NCI-H1417 treated with DMSO at 0.1 percent for 48 hours (cell line): ENCODE data around the gene RBM42.
A peak's percentile ranks its signal among the peaks of the same experiment; 100 is the strongest.

Experiments
- DNase-seq: peaks from one replicate; lab custom pipeline; 2025; lab: John Stamatoyannopoulos, UW

The RBM42 gene

DNA sequence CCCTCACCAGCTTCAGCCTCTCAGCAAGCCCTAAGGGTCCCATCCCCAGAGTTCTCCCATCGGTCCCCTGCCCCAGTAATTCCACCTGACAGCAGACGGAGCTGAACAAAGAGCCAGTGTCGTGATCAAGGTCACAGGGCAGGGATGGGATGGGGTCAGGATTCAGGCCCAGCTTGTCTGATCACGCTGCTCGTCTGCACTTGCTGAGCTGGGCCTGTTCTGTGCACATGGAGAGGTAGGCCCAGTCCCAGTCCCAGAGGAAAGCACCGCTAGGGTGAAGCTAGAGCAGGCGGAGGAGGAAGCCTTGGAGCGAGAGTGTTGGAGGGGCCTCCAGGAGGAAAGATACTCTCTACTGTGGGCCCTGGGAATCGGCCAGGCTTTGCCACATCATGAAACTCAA lies 7.1 kb upstream of the RBM42 start:
- no peak for DNase-seq

DNA sequence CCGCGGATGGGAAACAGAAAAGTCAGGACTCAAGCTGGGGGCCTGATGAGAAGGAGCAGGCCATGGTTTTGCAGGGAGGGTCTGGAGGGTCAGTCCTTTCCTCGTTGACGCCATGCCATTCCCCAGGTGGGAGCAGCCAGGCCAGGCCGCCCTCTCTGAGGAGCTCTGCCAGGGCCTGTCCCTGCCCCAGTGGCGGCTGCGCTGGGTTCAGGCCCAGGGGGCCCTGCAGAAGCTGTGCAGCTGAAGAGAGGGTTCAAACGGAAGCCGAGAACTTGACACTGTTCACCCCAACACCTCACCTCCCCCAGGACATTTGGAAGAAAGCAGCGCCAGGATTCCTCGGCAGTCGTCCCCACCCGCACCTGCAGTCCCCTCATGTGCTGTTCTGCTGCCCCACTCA lies 6.1 kb upstream of the RBM42 start:
- DNase-seq: no peak

DNA sequence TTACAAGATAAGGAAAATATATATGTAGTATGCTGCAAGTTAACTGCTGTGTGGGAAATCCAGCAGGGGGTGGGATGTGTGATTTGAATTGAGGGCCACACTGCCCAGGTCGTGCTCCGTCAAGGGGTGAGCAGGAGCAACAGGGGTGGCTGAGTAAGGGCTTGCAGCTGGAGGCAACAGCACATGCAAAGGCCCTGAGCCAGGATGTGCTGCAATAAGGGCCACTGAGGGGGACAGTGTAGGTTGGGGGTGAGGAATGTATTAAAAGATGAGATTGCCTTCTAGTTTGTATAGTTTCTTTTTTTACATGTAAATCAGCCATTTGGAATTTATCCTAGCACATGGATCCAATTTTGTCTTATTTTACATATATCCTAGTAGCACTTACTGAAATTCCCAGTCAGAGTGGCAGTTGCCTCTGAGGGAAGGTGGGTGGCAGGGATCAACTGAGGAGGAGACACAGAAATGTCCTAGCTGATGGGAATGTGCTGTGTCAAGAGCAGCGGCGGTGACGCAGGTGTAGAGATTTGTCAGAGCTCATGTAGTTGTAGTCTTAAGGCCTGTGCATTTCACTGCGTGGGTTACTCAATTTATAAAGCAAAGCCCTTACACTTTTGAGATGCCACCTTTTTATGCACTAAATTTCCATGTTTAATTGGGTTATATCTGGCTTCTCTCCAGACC lies 5.4 kb upstream of the RBM42 start:
- no peak for DNase-seq

DNA sequence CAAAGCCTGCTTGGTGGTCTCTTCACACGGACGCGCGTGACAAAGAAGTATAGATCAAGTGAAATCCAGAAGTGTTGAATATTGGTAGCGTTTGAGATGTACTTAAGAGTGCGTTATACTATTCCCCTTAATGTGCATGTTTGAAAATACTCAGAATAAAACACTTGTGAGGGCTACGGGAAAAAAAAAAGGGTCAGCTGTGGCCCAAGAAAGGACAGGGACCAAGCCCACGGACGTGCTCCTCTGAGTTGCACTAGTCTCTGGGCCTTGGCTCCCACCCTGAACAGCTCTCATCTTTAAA lies 622 bp upstream of the RBM42 start:
- DNase-seq: no peak

DNA sequence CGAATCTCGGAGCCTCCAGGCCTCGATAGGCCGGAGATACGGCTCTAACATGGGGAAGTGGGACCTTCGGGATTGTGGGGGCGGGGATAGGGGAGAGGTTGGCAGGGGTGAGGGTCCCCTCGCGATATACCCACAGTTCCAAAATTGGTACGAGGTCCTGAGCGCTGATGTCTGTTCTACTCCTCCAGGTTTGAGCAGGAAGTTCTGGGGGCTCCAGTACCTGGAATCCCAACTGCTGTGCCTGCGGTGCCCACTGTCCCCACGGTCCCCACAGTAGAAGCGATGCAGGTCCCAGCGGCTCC lies 447 bp downstream of the RBM42 start:
- DNase-seq: no peak

DNA sequence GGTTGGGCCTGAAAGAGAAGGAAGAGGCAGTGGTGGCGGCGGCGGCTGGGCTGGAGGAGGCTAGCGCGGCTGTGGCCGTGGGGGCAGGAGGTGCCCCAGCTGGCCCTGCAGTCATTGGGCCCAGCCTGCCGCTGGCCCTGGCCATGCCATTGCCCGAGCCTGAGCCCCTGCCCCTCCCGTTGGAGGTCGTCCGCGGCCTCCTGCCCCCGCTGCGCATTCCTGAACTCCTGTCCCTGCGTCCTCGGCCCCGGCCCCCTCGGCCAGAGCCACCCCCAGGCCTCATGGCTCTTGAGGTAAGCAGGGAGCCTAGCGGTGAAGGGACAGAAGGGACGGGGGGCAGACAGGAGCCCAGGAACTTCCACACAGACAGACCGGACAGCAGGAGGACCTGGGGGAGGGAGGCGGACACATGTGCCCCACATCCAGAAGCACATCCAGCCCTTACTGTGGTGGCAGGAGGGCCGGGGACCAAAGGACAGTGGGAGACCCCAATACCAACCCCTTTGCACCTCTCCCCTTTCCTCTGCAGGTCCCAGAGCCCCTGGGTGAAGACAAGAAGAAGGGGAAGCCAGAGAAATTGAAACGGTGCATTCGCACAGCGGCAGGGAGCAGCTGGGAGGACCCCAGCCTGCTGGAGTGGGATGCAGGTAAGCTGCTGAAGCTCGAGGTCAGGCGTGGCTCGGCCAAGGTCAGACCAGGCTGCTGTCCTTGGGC lies 5.0 kb downstream of the RBM42 start:
- no peak for DNase-seq

DNA sequence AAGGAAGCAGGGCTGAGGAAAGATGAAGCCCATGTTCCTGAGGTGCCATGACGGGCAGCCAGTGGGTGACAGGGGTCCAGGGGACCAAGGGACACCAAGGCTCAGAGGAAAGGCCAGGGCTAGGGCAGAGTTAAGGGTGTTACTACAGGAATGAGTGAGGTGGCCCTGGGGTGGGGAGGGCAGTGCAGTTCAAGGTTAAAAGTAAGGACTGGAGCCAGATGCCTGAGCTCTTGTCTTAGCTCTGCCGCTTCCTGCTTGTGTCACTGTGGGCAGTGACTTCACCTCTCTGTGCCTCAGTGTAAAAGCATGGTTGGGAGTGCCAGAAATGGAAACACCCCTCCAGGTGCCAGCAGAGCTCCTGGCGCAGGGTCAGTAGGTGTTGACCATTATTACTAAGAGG lies 7.8 kb downstream of the RBM42 start:
- no peak for DNase-seq

DNA sequence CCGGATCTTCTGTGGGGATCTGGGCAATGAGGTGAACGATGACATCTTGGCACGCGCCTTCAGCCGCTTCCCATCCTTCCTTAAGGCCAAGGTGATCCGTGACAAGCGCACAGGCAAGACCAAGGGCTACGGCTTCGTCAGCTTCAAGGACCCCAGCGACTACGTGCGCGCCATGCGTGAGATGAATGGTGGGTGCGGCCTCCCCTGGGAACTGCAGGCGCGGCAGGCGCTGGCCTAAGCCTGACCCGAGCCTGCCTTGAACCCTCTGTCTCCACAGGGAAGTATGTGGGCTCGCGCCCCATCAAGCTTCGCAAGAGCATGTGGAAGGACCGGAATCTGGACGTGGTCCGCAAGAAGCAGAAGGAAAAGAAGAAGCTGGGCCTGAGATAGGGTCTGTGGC lies 8.3 kb downstream of the RBM42 start:
- DNase-seq: no peak

DNA sequence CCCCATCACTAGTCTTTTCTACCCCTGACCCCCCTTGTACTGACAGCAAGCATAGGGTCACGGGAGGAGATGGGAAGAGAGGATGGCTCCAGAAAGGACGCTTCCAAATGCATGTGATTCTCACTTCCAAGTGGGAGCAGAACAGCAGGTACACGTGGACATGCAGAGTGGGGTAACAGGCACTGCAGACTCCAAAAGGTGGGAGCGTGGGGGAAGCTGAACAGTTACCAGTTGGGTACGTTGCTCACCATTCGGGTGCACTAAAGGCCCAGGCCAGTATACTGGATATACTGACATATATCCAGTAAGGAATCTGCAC lies 10.4 kb downstream of the RBM42 start:
- no peak for DNase-seq

DNA sequence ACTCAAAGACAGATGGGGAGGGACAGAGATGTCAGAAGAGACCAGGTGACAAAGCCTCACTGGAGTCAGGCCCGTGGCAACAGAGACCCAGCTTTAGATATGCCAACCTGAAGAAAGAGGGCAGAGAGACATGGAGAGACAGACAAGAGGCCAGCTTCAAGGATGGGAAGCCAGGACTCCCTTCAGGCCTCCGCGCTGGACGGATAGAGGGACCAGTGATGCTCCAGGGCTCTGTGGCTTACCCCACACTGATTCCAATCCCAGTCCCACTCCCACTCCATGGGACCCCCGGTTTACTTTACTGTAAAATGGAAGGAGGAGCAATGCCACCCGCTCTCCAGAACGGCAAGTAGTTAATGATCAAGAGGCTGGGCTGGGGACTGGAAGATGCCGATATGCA lies 11.0 kb downstream of the RBM42 start:
- no peak for DNase-seq

DNA sequence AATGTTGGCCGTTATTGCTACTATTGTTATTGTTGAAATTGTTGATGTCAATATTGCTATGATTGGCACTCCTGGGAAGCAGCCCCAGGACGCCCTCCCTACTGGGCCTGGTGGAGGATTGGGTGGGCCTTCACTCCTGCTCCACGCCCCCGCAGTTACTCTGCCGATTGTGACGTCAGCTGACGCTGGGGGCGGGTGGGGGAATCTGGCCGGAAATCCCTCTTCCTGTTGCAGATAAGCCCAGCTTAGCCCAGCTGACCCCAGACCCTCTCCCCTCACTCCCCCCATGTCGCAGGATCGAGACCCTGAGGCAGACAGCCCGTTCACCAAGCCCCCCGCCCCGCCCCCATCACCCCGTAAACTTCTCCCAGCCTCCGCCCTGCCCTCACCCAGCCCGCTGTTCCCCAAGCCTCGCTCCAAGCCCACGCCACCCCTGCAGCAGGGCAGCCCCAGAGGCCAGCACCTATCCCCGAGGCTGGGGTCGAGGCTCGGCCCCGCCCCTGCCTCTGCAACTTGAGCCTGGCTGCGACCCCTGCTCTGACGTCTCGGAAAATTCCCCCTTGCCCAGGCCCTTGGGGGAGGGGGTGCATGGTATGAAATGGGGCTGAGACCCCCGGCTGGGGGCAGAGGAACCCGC lies 12.8 kb downstream of the RBM42 start, which contains the start of gene ETV2:
Gene ETV2, plus strand, starts transcription at position 231 of the 637 bp plus-strand sequence. CDS start 716 bp downstream, outside the sequence.
- no peak for DNase-seq

DNA sequence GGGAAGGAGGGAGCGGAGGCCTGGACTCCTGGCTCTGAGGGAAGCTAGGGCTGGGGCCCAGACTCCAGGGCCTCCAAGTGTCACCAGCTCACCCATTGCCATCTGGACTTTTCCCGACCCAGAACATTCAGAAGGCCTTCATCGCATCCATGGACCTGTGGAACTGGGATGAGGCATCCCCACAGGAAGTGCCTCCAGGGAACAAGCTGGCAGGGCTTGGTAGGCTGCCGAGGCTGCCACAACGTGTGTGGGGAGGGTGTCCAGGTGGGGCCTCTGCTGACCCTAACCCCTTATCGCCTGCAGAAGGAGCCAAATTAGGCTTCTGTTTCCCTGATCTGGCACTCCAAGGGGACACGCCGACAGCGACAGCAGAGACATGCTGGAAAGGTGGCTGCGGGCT lies 13.5 kb downstream of the RBM42 start:
- no peak for DNase-seq

DNA sequence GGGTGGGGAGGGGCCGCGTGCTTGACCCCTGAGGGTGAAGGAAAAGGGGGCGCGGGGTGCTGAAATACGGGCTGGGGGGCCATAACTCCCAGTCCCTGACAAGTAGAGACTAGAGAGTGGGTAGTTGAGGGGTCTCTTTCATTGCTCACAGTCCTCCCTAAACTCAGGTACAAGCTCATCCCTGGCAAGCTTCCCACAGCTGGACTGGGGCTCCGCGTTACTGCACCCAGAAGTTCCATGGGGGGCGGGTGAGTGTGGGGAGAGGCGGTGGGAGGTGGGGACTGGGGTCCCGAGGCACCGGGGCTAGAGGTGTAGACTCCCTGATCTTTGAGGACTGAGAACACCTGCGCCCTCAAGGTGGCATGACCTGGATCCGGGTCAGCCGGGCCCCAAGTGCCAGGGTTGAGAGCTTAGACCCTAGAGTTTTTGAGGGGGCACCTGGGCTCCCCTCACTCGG lies 14.0 kb downstream of the RBM42 start:
- DNase-seq: no peak

DNA sequence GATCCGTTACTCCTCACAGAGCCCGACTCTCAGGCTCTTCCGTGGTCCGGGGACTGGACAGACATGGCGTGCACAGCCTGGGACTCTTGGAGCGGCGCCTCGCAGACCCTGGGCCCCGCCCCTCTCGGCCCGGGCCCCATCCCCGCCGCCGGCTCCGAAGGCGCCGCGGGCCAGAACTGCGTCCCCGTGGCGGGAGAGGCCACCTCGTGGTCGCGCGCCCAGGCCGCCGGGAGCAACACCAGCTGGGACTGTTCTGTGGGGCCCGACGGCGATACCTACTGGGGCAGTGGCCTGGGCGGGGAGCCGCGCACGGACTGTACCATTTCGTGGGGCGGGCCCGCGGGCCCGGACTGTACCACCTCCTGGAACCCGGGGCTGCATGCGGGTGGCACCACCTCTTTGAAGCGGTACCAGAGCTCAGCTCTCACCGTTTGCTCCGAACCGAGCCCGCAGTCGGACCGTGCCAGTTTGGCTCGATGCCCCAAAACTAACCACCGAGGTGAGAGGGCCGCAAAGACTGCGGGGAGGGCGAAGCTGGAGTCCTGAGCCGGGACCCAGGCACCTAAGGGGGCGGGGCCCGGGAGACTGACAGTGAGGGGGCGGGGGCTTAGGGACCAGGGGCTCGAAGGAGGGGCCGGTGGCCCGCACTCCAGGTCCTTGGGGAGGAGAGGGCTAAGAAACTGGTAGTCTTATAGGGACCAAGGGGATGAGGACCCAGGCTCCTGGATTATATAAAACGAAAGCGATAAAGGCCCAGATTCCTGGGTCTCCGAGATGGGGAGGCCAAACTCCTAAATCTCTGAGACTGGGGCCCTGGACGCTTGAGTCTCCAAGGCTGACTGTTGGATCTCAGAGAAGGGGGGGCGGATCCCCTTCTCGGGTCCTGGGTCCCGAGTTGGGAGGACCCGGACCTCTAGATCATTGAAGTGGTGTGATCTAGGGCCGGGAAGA lies 14.7 kb downstream of the RBM42 start:
- no peak for DNase-seq

DNA sequence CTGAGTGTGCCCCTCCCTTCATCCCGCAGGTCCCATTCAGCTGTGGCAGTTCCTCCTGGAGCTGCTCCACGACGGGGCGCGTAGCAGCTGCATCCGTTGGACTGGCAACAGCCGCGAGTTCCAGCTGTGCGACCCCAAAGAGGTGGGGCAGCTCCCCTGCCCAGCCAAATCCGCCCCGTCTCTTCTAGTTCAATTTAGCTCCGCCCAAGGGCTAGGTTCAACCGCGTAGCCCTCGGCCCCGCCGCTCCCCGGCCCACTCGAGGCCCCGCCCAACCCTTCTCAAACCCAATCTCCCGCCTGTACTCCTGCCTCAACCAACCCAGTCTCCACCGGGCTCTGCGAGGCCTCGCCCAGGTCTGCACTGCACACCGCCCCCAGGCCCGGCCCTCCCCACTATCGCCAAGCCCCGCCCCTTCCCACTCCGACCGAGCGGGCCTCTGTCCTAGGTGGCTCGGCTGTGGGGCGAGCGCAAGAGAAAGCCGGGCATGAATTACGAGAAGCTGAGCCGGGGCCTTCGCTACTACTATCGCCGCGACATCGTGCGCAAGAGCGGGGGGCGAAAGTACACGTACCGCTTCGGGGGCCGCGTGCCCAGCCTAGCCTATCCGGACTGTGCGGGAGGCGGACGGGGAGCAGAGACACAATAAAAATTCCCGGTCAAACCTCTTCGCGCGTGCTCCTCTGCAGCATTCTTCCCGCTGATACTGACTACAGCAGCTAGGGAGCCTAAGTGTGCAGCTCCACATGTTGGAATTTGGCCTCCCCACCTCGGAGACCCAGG lies 15.6 kb downstream of the RBM42 start:
- DNase-seq: peak; percentile 40

DNA sequence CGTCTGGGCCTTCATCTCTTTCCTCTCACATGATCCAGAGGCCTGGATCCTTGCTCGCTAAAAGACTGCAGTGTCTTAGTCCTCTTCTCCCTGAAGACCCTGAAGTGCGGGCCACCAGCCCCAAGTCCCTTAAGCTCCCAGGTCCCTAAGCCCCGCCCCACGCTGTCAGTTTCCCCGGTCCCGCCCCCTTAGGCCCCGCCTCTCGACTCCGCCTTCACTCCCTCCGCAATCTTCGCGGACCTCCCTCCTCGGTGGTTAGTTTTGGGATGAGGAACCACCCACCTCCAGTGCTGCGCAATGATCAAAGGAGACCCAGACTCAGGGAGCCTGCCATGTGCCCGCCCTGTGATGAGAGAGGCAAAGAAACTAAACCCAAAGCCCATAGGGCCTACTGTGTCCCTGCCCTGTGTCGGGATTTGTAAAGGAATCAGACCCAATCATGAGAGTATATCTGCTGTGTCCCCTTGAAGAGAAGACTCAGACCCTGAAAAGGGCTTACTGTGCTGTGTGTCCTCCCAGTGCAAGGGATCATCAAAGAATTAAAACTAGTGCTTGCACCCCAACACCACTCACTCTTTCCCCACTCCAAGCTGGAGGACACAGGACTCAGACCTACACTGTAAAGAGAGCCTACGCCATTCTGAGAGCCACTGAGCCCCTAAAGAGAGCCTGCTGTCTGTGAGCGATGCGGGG lies 16.3 kb downstream of the RBM42 start:
- DNase-seq: no peak

DNA sequence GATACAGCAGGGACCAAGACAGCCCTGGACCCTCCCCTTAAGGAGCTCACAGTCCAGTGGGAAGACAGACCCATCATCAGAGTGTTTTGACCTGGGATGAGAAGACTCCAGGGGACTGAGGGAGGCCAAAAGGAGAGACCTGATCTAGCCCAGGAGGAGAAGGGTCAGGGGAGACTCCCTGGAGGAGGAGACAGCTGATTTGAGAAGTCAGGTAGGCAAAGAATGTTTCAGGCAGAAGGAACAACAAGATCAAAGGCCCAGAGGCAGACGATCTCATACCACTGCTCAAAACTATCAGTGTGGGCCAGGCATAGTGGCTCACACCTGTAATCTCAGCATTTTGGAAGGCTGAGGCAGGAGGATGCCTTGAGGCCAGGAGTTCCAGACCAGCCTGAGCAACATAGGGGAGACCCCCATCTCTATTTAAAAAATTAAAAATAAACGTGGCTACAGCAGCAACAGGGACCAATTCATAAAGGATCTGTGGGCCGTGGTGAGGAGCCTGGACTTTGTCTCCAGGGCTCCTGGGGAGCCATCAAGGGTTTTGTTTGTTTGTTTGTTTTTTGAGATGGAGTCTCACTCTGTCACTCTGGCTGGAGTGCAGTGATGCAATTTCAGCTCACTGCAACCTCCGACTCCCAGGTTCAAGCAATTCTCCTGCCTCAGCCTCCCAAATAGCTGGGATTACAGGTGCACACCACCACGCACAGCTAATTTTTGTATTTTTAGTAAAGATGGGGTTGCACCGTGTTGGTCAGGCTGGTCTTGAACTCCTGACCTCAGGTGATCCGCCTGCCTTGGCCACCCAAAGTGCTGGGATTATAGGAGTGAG lies 17.1 kb downstream of the RBM42 start:
- DNase-seq: no peak

DNA sequence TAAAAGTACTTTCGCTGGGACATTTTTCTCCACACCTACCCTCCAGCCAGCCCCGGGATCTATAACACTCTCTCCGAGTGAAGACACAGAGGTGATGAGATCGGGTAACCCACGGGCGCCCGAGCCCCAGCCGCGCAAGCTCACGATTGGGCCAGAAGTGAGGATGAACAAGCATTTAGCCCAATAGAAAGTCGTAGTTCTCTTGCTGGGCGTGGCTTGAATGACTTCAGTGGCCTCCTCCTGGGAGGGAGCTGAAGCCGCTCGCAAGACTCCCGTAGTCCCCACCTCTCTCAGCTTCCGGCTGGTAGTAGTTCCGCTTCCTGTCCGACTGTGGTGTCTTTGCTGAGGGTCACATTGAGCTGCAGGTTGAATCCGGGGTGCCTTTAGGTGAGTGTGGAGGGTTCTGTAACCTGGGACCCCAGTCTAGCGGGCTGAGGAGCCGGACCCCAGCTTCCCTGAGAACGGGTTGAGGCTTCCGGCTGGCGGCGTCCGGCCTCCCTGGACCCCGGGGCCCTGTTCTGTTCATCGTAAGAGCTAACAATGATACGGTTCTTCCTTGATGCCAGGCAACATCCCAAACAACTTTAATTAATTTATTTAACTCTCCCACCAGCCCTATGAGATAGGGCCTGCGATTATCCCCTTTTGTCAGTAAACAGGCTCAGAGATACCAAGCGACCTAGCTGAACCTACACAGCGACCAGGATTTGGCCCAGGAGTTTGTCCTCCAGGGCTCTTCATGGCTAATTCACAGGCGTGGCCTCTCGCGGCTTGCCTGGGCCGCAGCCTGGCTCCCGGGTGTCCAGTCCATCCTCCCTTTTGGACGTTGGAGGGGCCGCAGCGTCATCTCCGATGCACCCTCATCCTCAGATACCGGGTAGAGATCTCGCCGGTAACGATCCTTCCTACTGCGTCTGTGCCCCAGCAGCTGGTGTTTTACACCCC lies 19.5 kb downstream of the RBM42 start, which contains the start of gene COX6B1:
Gene COX6B1, plus strand, starts transcription at position 307 of the 945 bp plus-strand sequence. CDS start 2,921 bp downstream, outside the sequence.
- peak; percentile 85 for DNase-seq

DNA sequence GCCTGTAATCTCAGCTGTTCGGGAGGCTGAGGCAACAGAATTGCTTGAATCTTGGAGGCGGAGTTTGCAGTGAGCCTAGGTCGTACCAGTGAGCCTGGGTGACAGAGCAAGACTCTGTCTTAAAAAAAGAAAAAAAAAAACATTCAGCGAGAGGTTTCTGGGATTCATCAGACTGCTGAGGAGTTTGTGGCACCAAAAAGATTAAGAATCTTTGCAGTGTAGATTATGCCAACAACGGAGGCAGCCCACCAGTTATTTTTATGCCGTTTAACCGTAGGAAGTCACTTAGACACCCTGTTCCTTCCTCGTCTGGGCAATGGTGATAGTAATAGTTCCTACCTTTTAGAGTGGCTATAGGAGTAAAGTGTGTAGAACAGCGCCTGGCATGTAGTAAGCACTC lies 21.7 kb downstream of the RBM42 start:
- no peak for DNase-seq
